Embryonic facial prominence (tissue), 1 donor: ENCODE results near the gene TRAPPC3.

Source experiments
- DNase-seq: peaks from one replicate; pipeline ENCODE4 v3.0.0-alpha.2; 2016; ENCODE audit errors: extremely low spot score

The TRAPPC3 gene

GRCh38 chr1:36100376-36100775 lies 48.9 kb downstream of the TRAPPC3 start:
- no peak for DNase-seq

GRCh38 chr1:36099681-36100341 lies 49.5 kb downstream of the TRAPPC3 start:
- DNase-seq: no peak

GRCh38 chr1:36098650-36099365 lies 50.5 kb downstream of the TRAPPC3 start:
- no peak for DNase-seq

- no peak for DNase-seq
Measured at GRCh38 chr1:36097693-36098585, 51.3 kb downstream of the TRAPPC3 start.

- DNase-seq: no peak
Measured at GRCh38 chr1:36096500-36097432, 52.5 kb downstream of the TRAPPC3 start.

GRCh38 chr1:36095760-36096405 lies 53.4 kb downstream of the TRAPPC3 start:
- no peak for DNase-seq

GRCh38 chr1:36094621-36095061 lies 54.6 kb downstream of the TRAPPC3 start:
- no peak for DNase-seq

- DNase-seq: no peak
Measured at GRCh38 chr1:36093929-36094328, 55.4 kb downstream of the TRAPPC3 start.

GRCh38 chr1:36093226-36093625 lies 56.1 kb downstream of the TRAPPC3 start:
- DNase-seq: no peak

- DNase-seq: no peak
Measured at GRCh38 chr1:36092798-36093185, 56.5 kb downstream of the TRAPPC3 start.

- no peak for DNase-seq
Measured at GRCh38 chr1:36092166-36092797, 57.0 kb downstream of the TRAPPC3 start.

GRCh38 chr1:36091698-36092097 lies 57.6 kb downstream of the TRAPPC3 start:
- no peak for DNase-seq

GRCh38 chr1:36091141-36091540 lies 58.1 kb downstream of the TRAPPC3 start:
- DNase-seq: no peak

GRCh38 chr1:36089393-36090121 lies 59.7 kb downstream of the TRAPPC3 start:
- DNase-seq: no peak

GRCh38 chr1:36088577-36089392 lies 60.5 kb downstream of the TRAPPC3 start, which contains the start of gene ADPRS:
Gene ADPRS, plus strand, starts transcription at chr1:36088892. Its CDS starts 13 bp downstream, at chr1:36088905.
- DNase-seq: peak; percentile 93

- DNase-seq: no peak
Measured at GRCh38 chr1:36088265-36088576, 61.1 kb downstream of the TRAPPC3 start.

- DNase-seq: no peak
Measured at GRCh38 chr1:36087233-36088123, 61.8 kb downstream of the TRAPPC3 start.
